ENCODE data around the gene IQGAP3. TPM values are rescaled to one million over a fixed set of nuclear protein-coding genes. Genes with fewer than 3 reads are reported as not detected.

Gene IQGAP3
- polyA plus RNA-seq, 2 of the 4 experiments (the other 2 are of a cell fraction): 15.6 to 17.0 TPM

- peak overlapping the region; percentile 98 to 100 for H3K27ac ChIP-seq
These were observed 66.6 kb downstream of the IQGAP3 start for GRCh38 chr1:156505679-156506298.

GRCh38 chr1:156504821-156505678 is 67.3 kb downstream of the IQGAP3 start:
- DNase-seq (ENCODE audit: low read depth in 1 of 2, low spot score in 1 of 2) (peak; percentile 92 to 100), ATAC-seq (peak; percentile 37 to 53), FAIRE-seq (no peak)
- Histone ChIP-seq H3K4me3 (peak overlapping the region; percentile 16; the same call in 1 of the 3 replicates), H3K4me1 (peaks cover 64% of the 10 kb centered on the region), H3K4me2 (peak overlapping the region; percentile 69), H3K9me3 (no peaks in the 10 kb centered on the region), H3K27ac (peak overlapping the region; percentile 98 to 100)
- ChIA-PET POLR2A (interaction anchor here (0.6 to 8.6 kb wide), 9 partner anchors 8 to 292 kb away, joined by 3 to 130 read pairs (median 5); partner anchors contain the start of genes NAXE and PMF1), CTCF (interaction anchor here (0.8 to 31.7 kb wide), 6 partner anchors 29 to 122 kb away, joined by 3 to 474 read pairs (median 6); no protein-coding TSS in a partner anchor)
- WGBS (ENCODE audit: missing lambda C conversion rate): 2% methylated on average over 31 of the region's 45 CpGs
- TF ChIP-seq RCOR1 (IDR thresholded peaks at IDR 0.05; ENCODE audit: low read depth, low read length) (0 out of 2 replicates have a peak, but pooled peaks have one; percentile 57), EP300 (IDR thresholded peaks at IDR 0.05) (peak; percentile 65 to 85; a peak in 3 of 5 replicates), NR3C1 (IDR thresholded peaks at IDR 0.05) (no peak), POLR2A (IDR thresholded peaks at IDR 0.05; ENCODE audit: low read length) (peak; percentile 27), TP53 (CRISPR knock-in tag; IDR thresholded peaks at IDR 0.05) (peak; percentile 83; the same call in 1 of the 2 replicates), JUNB (IDR thresholded peaks at IDR 0.05) (peak; percentile 47; the same call in 1 of the 2 replicates), MAFK (IDR thresholded peaks at IDR 0.05; ENCODE audit: partially characterized antibody) (peak; percentile 89), JUN (IDR thresholded peaks at IDR 0.05) (peak; percentile 78 to 90; a peak in 4 of 5 replicates), CHD4 (IDR thresholded peaks at IDR 0.05; ENCODE audit: borderline replicate concordance) (no peak), FOXS1 (CRISPR knock-in tag; IDR thresholded peaks at IDR 0.05) (peak; percentile 71; the same call in 1 of the 2 replicates), CBX8 (IDR thresholded peaks at IDR 0.05) (no peak), POLR2AphosphoS2 (conservative IDR thresholded peaks at IDR 0.05; ENCODE audit: low read length) (no peak), HDAC2 (IDR thresholded peaks at IDR 0.05) (no peak), REST (IDR thresholded peaks at IDR 0.05) (no peak), TFCP2L1 (CRISPR knock-in tag; IDR thresholded peaks at IDR 0.05) (no peak; the same call in 1 of the 2 replicates), KDM1A (IDR thresholded peaks at IDR 0.05; ENCODE audit: low read depth) (no peak), ZC3H11A (IDR thresholded peaks at IDR 0.05) (no peak), MYC (IDR thresholded peaks at IDR 0.05; ENCODE audit: borderline replicate concordance, low read length) (peak; percentile 88; the same call in 1 of the 2 replicates)
- TF ChIP-seq, protein P1, sequence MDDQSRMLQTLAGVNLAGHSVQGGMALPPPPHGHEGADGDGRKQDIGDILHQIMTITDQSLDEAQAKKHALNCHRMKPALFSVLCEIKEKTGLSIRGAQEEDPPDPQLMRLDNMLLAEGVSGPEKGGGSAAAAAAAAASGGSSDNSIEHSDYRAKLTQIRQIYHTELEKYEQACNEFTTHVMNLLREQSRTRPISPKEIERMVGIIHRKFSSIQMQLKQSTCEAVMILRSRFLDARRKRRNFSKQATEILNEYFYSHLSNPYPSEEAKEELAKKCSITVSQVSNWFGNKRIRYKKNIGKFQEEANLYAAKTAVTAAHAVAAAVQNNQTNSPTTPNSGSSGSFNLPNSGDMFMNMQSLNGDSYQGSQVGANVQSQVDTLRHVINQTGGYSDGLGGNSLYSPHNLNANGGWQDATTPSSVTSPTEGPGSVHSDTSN (IDR thresholded peaks at IDR 0.05): peak; percentile 90
- TF ChIP-seq, protein P2, sequence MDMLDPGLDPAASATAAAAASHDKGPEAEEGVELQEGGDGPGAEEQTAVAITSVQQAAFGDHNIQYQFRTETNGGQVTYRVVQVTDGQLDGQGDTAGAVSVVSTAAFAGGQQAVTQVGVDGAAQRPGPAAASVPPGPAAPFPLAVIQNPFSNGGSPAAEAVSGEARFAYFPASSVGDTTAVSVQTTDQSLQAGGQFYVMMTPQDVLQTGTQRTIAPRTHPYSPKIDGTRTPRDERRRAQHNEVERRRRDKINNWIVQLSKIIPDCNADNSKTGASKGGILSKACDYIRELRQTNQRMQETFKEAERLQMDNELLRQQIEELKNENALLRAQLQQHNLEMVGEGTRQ (IDR thresholded peaks at IDR 0.05): peak; percentile 84
- TF ChIP-seq, protein P3, sequence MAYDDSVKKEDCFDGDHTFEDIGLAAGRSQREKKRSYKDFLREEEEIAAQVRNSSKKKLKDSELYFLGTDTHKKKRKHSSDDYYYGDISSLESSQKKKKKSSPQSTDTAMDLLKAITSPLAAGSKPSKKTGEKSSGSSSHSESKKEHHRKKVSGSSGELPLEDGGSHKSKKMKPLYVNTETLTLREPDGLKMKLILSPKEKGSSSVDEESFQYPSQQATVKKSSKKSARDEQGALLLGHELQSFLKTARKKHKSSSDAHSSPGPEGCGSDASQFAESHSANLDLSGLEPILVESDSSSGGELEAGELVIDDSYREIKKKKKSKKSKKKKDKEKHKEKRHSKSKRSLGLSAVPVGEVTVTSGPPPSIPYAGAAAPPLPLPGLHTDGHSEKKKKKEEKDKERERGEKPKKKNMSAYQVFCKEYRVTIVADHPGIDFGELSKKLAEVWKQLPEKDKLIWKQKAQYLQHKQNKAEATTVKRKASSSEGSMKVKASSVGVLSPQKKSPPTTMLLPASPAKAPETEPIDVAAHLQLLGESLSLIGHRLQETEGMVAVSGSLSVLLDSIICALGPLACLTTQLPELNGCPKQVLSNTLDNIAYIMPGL (CRISPR knock-in tag; IDR thresholded peaks at IDR 0.05; ENCODE audit: borderline replicate concordance): no peak
- TF ChIP-seq, protein P4, sequence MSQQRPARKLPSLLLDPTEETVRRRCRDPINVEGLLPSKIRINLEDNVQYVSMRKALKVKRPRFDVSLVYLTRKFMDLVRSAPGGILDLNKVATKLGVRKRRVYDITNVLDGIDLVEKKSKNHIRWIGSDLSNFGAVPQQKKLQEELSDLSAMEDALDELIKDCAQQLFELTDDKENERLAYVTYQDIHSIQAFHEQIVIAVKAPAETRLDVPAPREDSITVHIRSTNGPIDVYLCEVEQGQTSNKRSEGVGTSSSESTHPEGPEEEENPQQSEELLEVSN (IDR thresholded peaks at IDR 0.05; ENCODE audit: borderline replicate concordance, low read depth): peak; percentile 99
- TF ChIP-seq, protein P5, sequence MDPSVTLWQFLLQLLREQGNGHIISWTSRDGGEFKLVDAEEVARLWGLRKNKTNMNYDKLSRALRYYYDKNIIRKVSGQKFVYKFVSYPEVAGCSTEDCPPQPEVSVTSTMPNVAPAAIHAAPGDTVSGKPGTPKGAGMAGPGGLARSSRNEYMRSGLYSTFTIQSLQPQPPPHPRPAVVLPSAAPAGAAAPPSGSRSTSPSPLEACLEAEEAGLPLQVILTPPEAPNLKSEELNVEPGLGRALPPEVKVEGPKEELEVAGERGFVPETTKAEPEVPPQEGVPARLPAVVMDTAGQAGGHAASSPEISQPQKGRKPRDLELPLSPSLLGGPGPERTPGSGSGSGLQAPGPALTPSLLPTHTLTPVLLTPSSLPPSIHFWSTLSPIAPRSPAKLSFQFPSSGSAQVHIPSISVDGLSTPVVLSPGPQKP (IDR thresholded peaks at IDR 0.05; ENCODE audit: low read depth, low read length): no peak

More at GRCh38 chr1:156505679-156506298, 66.6 kb downstream of the IQGAP3 start:
- ATAC-seq (no peak), FAIRE-seq (no peak), DNase-seq (ENCODE audit: low read depth in 1 of 2, low spot score in 1 of 2) (no peak)
- Histone ChIP-seq H3K9me3 (no peaks in the 10 kb centered on the region), H3K4me1 (peaks cover 71% of the 10 kb centered on the region), H3K4me2 (peak overlapping the region; percentile 69), H3K4me3 (peak overlapping the region; percentile 16; the same call in 1 of the 3 replicates)
- TF ChIP-seq RNF2 (IDR thresholded peaks at IDR 0.05; ENCODE audit: borderline replicate concordance, low read depth) (no peak), ZC3H11A (IDR thresholded peaks at IDR 0.05) (no peak), CHD4 (IDR thresholded peaks at IDR 0.05; ENCODE audit: borderline replicate concordance) (peak; percentile 83), HDAC2 (IDR thresholded peaks at IDR 0.05) (peak; percentile 66; the same call in 1 of the 2 replicates), SMC3 (IDR thresholded peaks at IDR 0.05) (no peak), KDM1A (IDR thresholded peaks at IDR 0.05; ENCODE audit: low read depth) (peak; percentile 90)
- POLR2A ChIA-PET: interaction anchor here (1.0 to 8.6 kb wide), 2 partner anchors 9 to 47 kb away, joined by 6 to 130 read pairs; no protein-coding TSS in a partner anchor
- 73% methylated on average over 21 of the region's 21 CpGs for WGBS (ENCODE audit: missing lambda C conversion rate)
- CTCF ChIA-PET: interaction anchor here (3.0 to 31.7 kb wide), 2 partner anchors 30 to 120 kb away, joined by 8 to 474 read pairs; no protein-coding TSS in a partner anchor
